ENCODE data around the gene ZNF410.
A peak's percentile ranks its signal among the peaks of the same experiment; 100 is the strongest.
"Not testable (repeated sequence)": the region's sequence is repeated elsewhere in the genome, so short reads cannot be mapped to it uniquely, and the experiment has no call there.

ZNF410 gene

GRCh38 chr14:73887318-73887616 is 608 bp downstream of the ZNF410 start:
- no peak for DNase-seq

- no peak for DNase-seq
Observed at GRCh38 chr14:73887694-73888459, 1.2 kb downstream of the ZNF410 start.

- no peak for DNase-seq
Observed at GRCh38 chr14:73888460-73888725, 1.7 kb downstream of the ZNF410 start.

GRCh38 chr14:73888971-73889370 is 2.3 kb downstream of the ZNF410 start:
- DNase-seq: no peak

GRCh38 chr14:73889376-73889775 is 2.7 kb downstream of the ZNF410 start:
- no peak for DNase-seq

- DNase-seq: not testable (repeated sequence)
Observed at GRCh38 chr14:73894180-73894687, 7.6 kb downstream of the ZNF410 start.

- DNase-seq: no peak
Observed at GRCh38 chr14:73895939-73896338, 9.3 kb downstream of the ZNF410 start.

- DNase-seq: no peak
Observed at GRCh38 chr14:73896521-73896920, 9.9 kb downstream of the ZNF410 start.

GRCh38 chr14:73903028-73903427 is 16.4 kb downstream of the ZNF410 start:
- DNase-seq: no peak

- DNase-seq: no peak
Observed at GRCh38 chr14:73909681-73910080, 23.0 kb downstream of the ZNF410 start.

- DNase-seq: no peak
Observed at GRCh38 chr14:73913256-73913655, 26.6 kb downstream of the ZNF410 start.

GRCh38 chr14:73916324-73916723 is 29.7 kb downstream of the ZNF410 start:
- DNase-seq: no peak

- DNase-seq: not testable (repeated sequence)
Observed at GRCh38 chr14:73919457-73919856, 32.8 kb downstream of the ZNF410 start.

- DNase-seq: no peak
Observed at GRCh38 chr14:73924337-73924736, 37.7 kb downstream of the ZNF410 start.

GRCh38 chr14:73935666-73936065 is 49.0 kb downstream of the ZNF410 start:
- no peak for DNase-seq

- DNase-seq: no peak
Observed at GRCh38 chr14:73936548-73936947, 49.9 kb downstream of the ZNF410 start.

- DNase-seq: no peak
Observed at GRCh38 chr14:73937012-73937411, 50.4 kb downstream of the ZNF410 start.

- no peak for DNase-seq
Observed at GRCh38 chr14:73942180-73942579, 55.5 kb downstream of the ZNF410 start.

- no peak for DNase-seq
Observed at GRCh38 chr14:73943083-73943482, 56.4 kb downstream of the ZNF410 start.

- DNase-seq: no peak
Observed at GRCh38 chr14:73944432-73945158, 57.9 kb downstream of the ZNF410 start.

GRCh38 chr14:73945159-73945670 is 58.6 kb downstream of the ZNF410 start:
- DNase-seq: no peak

- peak; percentile 90 for DNase-seq
Observed at GRCh38 chr14:73949752-73950734, 63.4 kb downstream of the ZNF410 start, which contains the start of the genes COQ6 and FAM161B. COQ6 (plus strand) TSS chr14:73950302; CDS start chr14:73950333, 31 bp downstream. FAM161B (minus strand) TSS chr14:73950094; CDS start chr14:73950026, 68 bp downstream.

- no peak for DNase-seq
Observed at GRCh38 chr14:73953731-73954130, 67.1 kb downstream of the ZNF410 start.

Data from activated effector memory CD4-positive, alpha-beta T cell treated with Interleukin-2 at 50 U/mL for 16 hours (primary cell).